Adrenal gland (tissue), 12 donors: Measurements from ENCODE around the gene ASAP2. TPM values are rescaled to one million over a fixed set of nuclear protein-coding genes. Genes with fewer than 3 reads are reported as not detected.

ENCODE experiments used
- DNase-seq, 7 donors: peaks; one replicate each; pipeline ENCODE4 v3.0.0-alpha.2; 2019 to 2020
- H3K27ac ChIP-seq, 5 donors: fragments of 200-600 bp; sonication (generic) in 4 of 5; 1 replicate in 3 of 5; 2 replicates in 2 of 5; pipeline versions ENCODE4 v1.5.1 to v1.8.0; 2016 to 2020; ENCODE audit warnings: mild to moderate bottlenecking in 1 of 5
- H3K27me3 ChIP-seq: fragments of 200-600 bp; 2 replicates; pipeline ENCODE4 v1.8.0; 2021
- H3K36me3 ChIP-seq, 2 donors: fragments of 200-600 bp; replicated peaks in 1 of 2; 1 replicate in 1 of 2; 2 replicates in 1 of 2; pipeline versions ENCODE4 v1.5.1 to v1.8.0; 2018 to 2022
- H3K4me1 ChIP-seq, 2 donors: fragments of 200-600 bp; replicated peaks in 1 of 2; 1 replicate in 1 of 2; 2 replicates in 1 of 2; pipeline versions ENCODE4 v1.5.1 to v1.8.0; 2018 to 2021
- H3K4me3 ChIP-seq, 4 donors: fragments of 200-600 bp; sonication (generic) in 3 of 4; one replicate each; pipeline ENCODE4 v1.5.1; 2016 to 2018
- H3K9me3 ChIP-seq, 3 donors: fragments of 200-600 bp; sonication (generic) in 1 of 3; replicated peaks in 1 of 3; 1 replicate in 2 of 3; 2 replicates in 1 of 3; pipeline versions ENCODE4 v1.5.1 to v1.8.0; 2016 to 2021
- POLR2A ChIP-seq, 2 donors: fragments of 450-650 bp; IDR thresholded peaks; one replicate each; pipeline ENCODE4 v1.6.1; 2017; ENCODE audit warnings: antibody characterized with exemption in 2 of 2, mild to moderate bottlenecking in 2 of 2, moderate library complexity in 1 of 2
- WGBS, 4 donors: extraction: QIAGEN DNeasy Blood & Tissue Kit in 2 of 4; methylation state at CpG; one replicate each; pipeline versions ENCODE4 v1.1.5 to v1.1.7; 2013 to 2017; 5-methylcytosine and 5-hydroxymethylcytosine counted together
- intact Hi-C, 2 donors: fragments of 100-400 bp; cut with DNase I; formaldehyde crosslinking; loops; one replicate each; pipeline versions ENCODE4 v1.14.1 to v1.15.0; 2022 to 2023
- polyA plus RNA-seq, 3 donors: library from polyadenylated mRNA; stranded (reverse); fragments of 200-250 nt in 2 of 3; fragments of 350-450 nt in 1 of 3; fragmentation: Illumina TruSeq in 1 of 3; extraction: RNeasy Lipid Tissue Mini Kit (QIAGEN cat#74804) in 1 of 3; gene quantifications; one replicate each; pipeline ENCODE4 v1.2.3, GENCODE V29; 2013 to 2014
- total RNA-seq, 9 donors: library from RNA; depleted of rRNA in 4 of 9; stranded (reverse); fragments of >200 nt in 4 of 9; fragments of 120-200 nt in 1 of 9; fragmentation: NEBNext Ultra II Directional in 1 of 9; extraction: Animal tissue kit (Norgen Biotek cat#: 25700) in 1 of 9; gene quantifications; one replicate each; pipeline versions ENCODE4 v1.1.0 to v1.2.4, GENCODE V29; 2013 to 2023
- TF ChIP-seq, protein P1 (sequence below), 6 experiments: fragments of 450-650 bp in 4 of 6; fragments of 200-600 bp in 2 of 6; sonication (generic) in 1 of 6; IDR thresholded peaks; 1 replicate in 5 of 6; 2 replicates in 1 of 6; pipeline versions ENCODE4 v1.5.1 to v1.8.0; 2016 to 2021; ENCODE audit warnings: antibody characterized with exemption in 6 of 6, mild to moderate bottlenecking in 2 of 6, moderate library complexity in 1 of 6
- donor health status: healthy with polysubstance abuse.
- donor health status: Bipolar disorder and iron deficiency.
- donor health status: DM: yes; HTN: yes; CAD: no.
- donor health status: DM: no; HTN: no; CAD: no.
- donor health status: DM: no; HTN: no; CAD: no.
- donor health status: DM: yes; HTN: yes; CAD: no.

The ASAP2 gene
- total and polyA plus RNA-seq, 12 donors: 5.4 to 12.9 (median 7.7) TPM

DNA sequence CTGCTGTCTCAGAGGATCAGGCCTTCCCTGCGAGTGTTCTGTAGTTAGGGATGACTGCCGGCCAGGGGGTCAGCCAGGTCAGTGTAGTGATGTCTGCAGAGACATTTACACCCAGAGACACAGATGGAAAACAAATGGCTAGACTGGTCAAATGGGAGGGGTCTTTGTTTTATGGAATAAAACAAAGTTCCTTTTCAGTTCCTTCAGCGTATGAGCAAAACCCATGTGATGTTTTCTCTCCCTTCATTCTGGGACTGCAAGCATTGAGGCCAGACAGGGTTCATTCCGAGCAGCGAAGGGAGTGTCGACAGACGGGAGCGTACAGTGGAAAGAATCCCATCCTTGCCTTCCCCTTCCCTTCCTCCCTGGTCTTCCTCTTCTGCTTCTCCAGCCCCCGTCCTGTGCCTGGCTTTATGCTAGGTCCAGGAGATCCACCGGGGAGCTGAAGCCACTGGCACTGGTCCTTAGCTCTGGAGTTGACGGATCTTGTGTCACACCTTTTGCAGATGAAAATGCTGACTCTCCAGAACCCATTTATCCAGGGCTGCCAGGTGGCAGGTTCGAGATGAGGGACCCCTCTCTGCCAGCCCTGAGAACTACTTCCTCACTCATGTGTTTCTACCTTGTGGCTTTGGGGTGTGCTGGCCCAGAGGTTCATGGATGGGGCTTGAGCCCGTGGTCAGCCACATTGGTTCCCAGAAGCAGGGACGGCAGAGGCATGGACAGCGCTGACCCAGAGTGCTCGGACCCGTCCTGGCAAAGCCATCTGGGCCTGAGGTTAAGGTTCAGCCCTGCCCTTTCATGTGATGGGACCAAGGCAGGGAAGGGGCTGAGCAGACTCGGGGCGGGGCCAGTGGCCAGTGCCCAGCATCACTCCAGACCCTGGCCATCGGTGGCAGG lies 192.5 kb downstream of the ASAP2 start:
- DNase-seq: no peak
- Histone ChIP-seq H3K4me3 (no peak overlapping the region), H3K27ac (peak overlapping the region in 2 of 5 donors; percentile 49 to 79), H3K4me1 (peaks cover 0 to 8% of the 10 kb centered on the region in 2 donors), H3K27me3 (no peaks in the 10 kb centered on the region), H3K9me3 (no peaks in the 10 kb centered on the region), H3K36me3 (no peaks in the 10 kb centered on the region)
- no peak for TF ChIP-seq POLR2A (IDR thresholded peaks at IDR 0.05)
- TF ChIP-seq, protein P1, sequence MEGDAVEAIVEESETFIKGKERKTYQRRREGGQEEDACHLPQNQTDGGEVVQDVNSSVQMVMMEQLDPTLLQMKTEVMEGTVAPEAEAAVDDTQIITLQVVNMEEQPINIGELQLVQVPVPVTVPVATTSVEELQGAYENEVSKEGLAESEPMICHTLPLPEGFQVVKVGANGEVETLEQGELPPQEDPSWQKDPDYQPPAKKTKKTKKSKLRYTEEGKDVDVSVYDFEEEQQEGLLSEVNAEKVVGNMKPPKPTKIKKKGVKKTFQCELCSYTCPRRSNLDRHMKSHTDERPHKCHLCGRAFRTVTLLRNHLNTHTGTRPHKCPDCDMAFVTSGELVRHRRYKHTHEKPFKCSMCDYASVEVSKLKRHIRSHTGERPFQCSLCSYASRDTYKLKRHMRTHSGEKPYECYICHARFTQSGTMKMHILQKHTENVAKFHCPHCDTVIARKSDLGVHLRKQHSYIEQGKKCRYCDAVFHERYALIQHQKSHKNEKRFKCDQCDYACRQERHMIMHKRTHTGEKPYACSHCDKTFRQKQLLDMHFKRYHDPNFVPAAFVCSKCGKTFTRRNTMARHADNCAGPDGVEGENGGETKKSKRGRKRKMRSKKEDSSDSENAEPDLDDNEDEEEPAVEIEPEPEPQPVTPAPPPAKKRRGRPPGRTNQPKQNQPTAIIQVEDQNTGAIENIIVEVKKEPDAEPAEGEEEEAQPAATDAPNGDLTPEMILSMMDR (IDR thresholded peaks at IDR 0.05): no peak
- WGBS, 4 donors: 65 to 85% (median 82%) methylated on average over 13 to 20 of the region's 20 CpGs
- intact Hi-C loops: no loop called here

- no peak for DNase-seq
- Histone ChIP-seq H3K4me3 (no peak overlapping the region), H3K27me3 (no peaks in the 10 kb centered on the region), H3K4me1 (peaks cover 0 to 11% of the 10 kb centered on the region in 2 donors), H3K9me3 (no peaks in the 10 kb centered on the region), H3K27ac (no peak overlapping the region), H3K36me3 (no peaks in the 10 kb centered on the region)
- intact Hi-C loops: no loop called here
- 84 to 92% (median 90%) methylated on average over 10 to 12 of the region's 12 CpGs for WGBS, 4 donors
- no peak for TF ChIP-seq POLR2A (IDR thresholded peaks at IDR 0.05)
- TF ChIP-seq, protein P1 (IDR thresholded peaks at IDR 0.05): no peak
These were observed 193.9 kb downstream of the ASAP2 start for GRCh38 chr2:9400268-9401058.

- no peak overlapping the region for H3K27ac ChIP-seq
- WGBS, 4 donors: 90 to 97% (median 94%) methylated on average over 4 to 12 of the region's 12 CpGs
- peaks cover 0 to 11% of the 10 kb centered on the region in 2 donors for H3K4me1 ChIP-seq
- H3K9me3 ChIP-seq: no peaks in the 10 kb centered on the region
- no peaks in the 10 kb centered on the region for H3K27me3 ChIP-seq
- no peak for TF ChIP-seq POLR2A (IDR thresholded peaks at IDR 0.05)
- TF ChIP-seq, protein P1 (IDR thresholded peaks at IDR 0.05): no peak
- intact Hi-C loops: no loop called here
- no peaks in the 10 kb centered on the region for H3K36me3 ChIP-seq
- DNase-seq: no peak
- no peak overlapping the region for H3K4me3 ChIP-seq
These were observed 194.5 kb downstream of the ASAP2 start for GRCh38 chr2:9401059-9401547.
